Measurements from ENCODE around the gene ELMO3.

The ELMO3 gene

DNA sequence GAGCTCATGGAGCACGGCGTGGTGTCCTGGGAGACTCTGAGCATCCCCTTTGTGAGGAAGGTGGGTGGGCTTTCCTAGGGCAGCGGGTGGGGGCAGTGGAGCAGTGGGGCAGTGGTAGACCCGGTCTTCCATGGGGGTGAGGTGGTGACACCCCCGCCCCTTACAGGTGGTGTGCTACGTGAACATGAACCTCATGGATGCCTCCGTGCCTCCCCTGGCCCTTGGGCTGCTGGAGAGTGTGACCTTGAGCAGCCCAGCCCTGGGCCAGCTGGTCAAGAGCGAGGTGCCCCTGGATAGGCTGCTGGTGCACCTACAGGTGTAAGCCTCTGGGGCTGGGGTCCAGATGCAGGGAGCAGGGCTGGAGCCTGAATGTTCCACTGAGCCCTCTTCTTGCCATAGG lies 1.6 kb downstream of the ELMO3 start:
- DNase-seq, result no peak

DNA sequence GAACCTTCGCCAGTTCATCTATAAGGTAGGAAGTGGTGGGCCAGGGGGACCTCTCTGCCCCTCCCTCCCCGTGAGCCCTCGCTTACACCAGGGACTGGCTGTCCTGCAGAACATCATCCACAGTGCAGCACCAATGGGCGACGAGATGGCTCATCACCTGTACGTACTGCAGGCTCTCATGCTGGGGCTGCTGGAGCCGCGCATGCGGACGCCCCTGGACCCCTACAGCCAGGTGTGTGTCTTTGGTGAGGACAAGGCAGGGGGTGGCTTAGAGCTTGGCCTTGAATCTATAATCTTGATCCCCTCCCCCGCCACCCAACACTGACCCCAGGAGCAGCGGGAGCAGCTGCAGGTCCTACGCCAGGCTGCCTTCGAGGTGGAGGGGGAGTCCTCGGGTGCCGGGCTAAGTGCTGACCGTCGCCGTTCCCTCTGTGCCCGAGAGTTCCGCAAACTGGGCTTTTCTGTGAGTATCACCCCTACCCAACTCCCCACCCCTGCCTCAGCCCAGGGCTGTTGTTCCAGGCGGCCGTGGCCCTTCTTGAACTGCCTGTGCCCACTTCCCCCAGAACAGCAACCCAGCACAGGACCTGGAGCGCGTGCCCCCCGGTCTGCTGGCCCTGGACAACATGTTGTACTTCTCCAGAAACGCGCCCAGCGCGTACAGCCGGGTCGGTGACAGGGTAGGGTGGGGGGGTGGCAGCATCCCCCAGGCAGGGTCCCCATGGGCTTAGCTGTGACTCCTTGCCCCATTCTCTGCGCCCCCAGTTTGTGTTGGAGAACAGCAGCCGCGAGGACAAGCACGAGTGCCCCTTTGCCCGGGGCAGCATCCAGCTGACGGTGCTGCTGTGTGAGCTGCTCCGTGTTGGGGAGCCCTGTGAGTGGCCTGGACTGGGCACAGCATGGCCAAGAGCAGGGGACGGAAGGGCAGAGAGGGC lies 2.7 kb downstream of the ELMO3 start:
- no peak for DNase-seq

DNA sequence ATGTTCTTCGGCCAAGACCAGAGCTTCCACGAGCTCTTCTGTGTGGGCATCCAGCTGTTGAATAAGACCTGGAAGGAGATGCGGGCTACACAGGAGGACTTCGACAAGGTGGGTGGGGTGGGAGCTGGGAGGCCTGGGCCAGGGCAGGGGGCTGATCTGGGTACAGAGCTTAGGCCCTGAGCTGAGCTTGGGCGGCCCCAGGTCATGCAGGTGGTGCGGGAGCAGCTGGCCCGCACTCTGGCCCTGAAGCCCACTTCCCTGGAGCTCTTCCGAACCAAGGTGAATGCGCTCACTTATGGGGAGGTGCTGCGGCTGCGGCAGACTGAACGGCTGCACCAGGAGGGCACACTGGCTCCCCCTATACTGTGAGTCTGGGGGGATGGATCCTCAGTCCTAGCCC lies 3.5 kb downstream of the ELMO3 start:
- DNase-seq, result no peak

DNA sequence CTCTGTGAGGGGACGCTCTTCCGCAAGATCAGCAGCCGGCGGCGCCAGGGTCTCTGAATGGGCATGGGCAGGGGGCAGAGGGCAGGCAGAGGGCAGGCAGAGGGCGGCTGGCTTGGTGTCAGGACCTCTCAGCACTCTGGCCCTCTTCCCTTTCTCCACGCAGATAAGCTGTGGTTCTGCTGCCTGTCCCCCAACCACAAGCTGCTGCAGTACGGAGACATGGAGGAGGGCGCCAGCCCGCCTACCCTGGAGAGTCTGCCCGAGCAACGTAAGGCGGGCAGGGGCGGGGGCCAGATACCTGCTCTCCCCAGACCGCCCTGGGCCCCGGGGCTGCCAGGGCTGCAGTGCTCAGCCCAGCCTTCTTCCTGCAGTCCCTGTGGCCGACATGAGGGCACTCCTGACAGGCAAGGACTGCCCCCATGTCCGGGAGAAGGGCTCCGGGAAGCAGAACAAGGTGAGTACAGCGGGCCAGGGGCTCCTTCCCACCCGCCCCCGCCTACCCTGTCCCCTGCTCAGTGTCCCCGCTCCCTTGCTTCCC lies 4.1 kb downstream of the ELMO3 start:
- DNase-seq, result no peak

DNA sequence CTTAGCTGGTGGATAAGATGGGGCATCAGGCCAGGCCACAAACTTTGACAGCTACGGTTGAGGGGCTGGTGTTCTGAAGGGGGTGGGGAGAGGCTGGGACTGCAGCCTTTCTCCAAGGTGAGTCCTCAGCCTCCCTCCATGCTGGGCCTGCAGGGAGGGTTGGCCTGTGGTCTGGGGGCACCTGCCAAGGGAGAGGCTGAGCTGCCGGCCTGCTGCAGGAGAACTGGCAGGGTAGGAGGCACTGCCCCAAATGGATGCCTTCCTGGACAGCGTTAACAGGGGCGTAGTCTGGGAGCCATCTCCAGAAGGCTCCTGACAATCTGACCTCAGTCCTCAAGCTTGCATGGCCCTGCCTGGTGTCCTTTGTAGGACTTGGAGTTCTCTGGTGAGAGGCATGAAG lies 5.1 kb downstream of the ELMO3 start:
- DNase-seq, result no peak

- no peak for DNase-seq
Measured at GRCh38 chr16:67206129-67206837, 7.4 kb downstream of the ELMO3 start.

GRCh38 chr16:67206838-67207248 lies 7.9 kb downstream of the ELMO3 start:
- DNase-seq, result no peak

DNA sequence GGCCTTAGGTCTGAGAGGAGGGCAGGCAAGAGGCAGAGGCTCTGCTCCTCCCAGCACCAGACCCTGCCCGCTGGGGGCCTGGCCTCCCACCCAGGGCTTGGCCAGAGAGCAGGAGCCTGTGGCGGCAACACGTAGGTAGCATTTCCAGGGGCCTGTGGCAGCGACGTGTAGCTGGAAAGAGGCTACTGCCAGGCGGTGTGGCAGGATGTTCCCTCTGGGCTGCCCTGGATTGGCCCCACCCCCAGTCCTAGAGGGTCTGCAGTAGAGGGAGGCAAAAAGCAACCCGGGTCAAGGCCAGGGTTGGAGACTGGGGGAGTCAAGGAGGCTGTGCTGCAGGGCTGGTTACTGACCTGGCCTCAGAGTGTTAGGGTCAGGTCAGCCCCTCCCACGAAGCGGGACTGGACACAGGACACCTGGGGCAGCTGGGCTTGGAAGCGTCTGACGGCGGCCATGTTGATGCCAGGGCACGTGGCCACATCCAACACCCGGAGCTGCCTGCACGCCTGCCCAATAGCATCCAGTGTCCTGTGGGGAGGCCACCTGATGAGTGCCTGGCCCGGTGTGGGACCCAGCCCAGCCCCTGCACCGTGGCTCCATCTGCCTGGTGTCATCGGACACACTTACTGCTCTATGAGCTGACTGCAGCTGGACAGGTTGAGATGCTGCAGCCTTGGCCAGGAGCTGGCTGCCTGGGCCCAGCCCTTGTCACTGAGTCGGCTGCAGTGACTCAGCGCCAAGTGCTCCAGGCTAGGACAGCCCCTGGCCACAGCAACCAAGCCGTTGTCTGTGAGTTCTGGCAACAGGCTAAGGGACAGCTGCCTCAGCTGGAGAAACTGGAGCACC lies 8.5 kb downstream of the ELMO3 start:
- DNase-seq, result no peak

- DNase-seq, result no peak
Measured at GRCh38 chr16:67208154-67208896, 9.4 kb downstream of the ELMO3 start.

DNA sequence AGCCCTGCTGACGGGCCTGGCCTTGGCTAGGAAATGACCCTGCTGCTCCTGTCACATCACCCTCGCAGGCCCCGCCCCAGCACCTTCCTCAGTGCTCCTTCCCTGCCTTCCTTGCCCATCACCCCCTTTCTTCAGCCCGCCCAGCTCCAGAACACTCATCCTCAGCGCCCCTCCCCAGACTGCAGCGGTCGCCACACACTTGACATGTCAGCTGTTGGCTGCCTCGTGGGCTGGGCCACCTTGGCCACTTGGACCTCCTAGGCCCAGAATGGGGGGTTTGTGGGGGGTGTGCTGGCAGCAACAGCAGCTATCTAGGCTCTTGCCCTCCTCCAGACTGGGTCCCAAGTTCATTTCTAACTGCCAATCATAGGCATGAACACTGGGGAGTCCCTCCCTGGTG lies 10.6 kb downstream of the ELMO3 start:
- DNase-seq, result no peak

GRCh38 chr16:67210069-67210937 lies 11.4 kb downstream of the ELMO3 start:
- DNase-seq, result no peak

DNA sequence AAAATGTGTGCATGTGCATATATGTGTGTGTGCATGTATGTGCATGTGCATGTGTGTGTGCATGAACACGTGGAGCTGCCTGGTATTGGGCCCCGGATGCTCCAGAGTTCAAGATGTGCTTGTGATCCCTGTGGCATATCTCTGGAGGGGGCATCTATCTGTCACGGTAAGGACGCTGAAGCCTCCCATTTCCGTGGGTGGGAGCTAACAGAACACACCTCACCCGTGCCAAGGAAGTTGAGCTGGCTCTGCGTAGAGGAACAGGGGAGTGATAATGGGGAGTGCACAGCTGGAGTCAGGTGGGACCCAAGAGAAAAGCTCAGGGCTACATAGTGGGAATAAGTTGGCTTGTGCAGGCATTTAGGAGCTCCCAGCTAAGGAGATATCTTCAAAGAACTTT lies 12.7 kb downstream of the ELMO3 start:
- no peak for DNase-seq

- no peak for DNase-seq
Measured at GRCh38 chr16:67212766-67213165, 13.8 kb downstream of the ELMO3 start.

DNA sequence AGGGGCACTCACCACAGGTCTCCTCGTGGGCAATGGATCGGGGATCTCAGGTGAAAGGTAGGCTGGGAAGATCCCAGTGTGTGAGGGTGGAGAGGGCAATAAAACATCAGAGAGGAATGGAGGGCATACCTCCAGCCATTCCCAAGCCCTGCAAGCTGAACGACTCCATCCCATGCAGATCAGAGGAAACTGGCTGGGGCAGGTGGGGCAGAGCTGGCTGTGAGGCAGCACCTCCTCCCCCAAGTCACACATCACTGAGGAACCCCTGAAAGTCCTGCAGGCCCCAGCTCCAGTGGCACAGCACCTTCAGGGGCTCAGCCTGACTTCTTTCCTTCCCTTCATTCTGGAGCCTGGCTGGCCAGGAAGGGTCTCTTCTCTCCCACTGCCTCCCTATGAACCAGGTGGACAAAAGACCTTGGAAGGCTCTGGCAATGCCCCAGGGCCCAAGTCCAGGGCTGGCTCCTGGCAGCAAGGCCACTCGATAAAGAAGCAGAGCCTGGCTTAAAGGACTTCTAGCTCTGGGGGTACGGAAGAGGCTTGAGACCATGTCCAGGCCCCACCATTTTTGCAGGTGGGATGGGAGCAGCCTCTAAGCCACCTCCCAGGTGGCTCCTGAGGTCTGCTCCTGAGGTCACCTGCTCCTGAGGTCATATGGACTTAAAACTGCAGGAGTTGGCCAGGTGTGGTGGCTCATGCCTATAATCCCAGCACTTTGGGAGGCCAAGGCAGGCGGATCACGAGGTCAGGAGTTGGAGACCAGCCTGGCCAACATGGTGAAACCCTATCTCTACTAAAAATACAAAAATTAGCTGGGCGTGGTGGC lies 14.5 kb downstream of the ELMO3 start:
- no peak for DNase-seq

DNA sequence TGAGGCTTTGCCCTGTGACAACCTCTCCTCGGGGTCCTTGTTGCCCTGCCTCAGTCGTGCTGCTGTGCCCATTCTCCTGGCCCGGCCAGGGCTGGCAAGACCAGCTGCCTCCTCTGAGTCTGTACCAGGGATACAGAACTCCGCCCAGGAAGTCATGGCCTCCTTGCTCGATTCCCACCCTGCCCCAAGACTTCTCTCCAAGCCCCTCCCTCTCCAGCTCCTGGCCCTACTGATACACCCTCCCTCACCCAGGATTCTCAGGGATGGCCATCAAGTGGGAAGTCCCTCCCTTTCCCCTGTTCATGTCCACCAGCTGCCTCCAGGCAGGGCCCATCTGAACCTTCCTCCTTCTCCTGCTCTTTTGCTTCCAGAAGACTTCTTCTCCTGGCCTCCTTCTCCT lies 16.8 kb downstream of the ELMO3 start:
- no peak for DNase-seq

GRCh38 chr16:67216612-67217490 lies 17.9 kb downstream of the ELMO3 start:
- DNase-seq, result no peak

DNA sequence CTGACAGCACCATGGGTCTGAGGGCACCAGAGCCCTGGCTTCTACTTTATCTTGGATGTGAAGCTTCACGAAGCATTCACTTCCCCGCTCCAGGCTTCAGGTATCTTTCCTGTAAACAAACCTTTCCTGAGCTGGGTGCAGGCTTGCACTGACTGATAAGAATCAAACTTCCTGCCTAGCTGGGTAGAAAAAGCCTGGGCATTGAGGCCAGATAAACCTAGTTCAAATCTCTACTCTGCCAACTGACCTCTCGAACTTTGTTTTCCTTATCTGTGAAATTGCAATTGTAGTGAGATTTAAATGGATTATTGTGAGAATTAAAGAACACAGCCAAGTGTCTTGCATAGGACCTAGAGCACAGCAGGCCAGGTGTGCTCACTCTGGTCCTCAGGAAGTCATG lies 25.1 kb downstream of the ELMO3 start:
- no peak for DNase-seq

- no peak for DNase-seq
Measured at GRCh38 chr16:67226295-67226803, 27.4 kb downstream of the ELMO3 start.
